Glutamatergic neuron (in vitro differentiated cells): Measurements from ENCODE around the gene SERPINH1. TPM values are rescaled to one million over a fixed set of nuclear protein-coding genes. Genes with fewer than 3 reads are reported as not detected.

Experiments
- DNase-seq: peaks from one replicate; pipeline ENCODE4 v3.0.0; 2022
- H3K27ac Mint-ChIP-seq: one replicate; pipeline ENCODE4 v1.8.0; 2020; ENCODE audit warnings: mild to moderate bottlenecking, mixed read lengths, inconsistent platforms; ENCODE audit not compliant: unreplicated experiment
- H3K27me3 Mint-ChIP-seq: one replicate; pipeline ENCODE4 v1.8.0; 2020; ENCODE audit warnings: mild to moderate bottlenecking, moderate library complexity, mixed read lengths, inconsistent platforms; ENCODE audit not compliant: unreplicated experiment
- H3K36me3 Mint-ChIP-seq: one replicate; pipeline ENCODE4 v1.8.0; 2020; ENCODE audit warnings: mild to moderate bottlenecking, mixed read lengths, inconsistent platforms; ENCODE audit not compliant: unreplicated experiment
- H3K4me1 Mint-ChIP-seq: one replicate; pipeline ENCODE4 v1.8.0; 2020; ENCODE audit warnings: mild to moderate bottlenecking, low read depth, mixed read lengths, inconsistent platforms; ENCODE audit not compliant: unreplicated experiment
- H3K4me3 Mint-ChIP-seq: one replicate; pipeline ENCODE4 v1.8.0; 2020; ENCODE audit warnings: mild to moderate bottlenecking, mixed read lengths, inconsistent platforms; ENCODE audit not compliant: unreplicated experiment
- H3K9me3 Mint-ChIP-seq: one replicate; pipeline ENCODE4 v1.8.0; 2020; ENCODE audit warnings: mild to moderate bottlenecking, moderate library complexity, mixed read lengths, inconsistent platforms; ENCODE audit not compliant: unreplicated experiment
- total RNA-seq: library from RNA; stranded (reverse); fragmentation: NEBNext Ultra II Directional; extraction: Animal tissue kit (Norgen Biotek cat#: 25700); gene quantifications from one replicate; pipeline ENCODE4 v1.2.1, GENCODE V29; 2021; ENCODE audit not compliant: unreplicated experiment
- TF ChIP-seq, protein P1 (sequence below): fragments of 200-600 bp; sonication (generic); IDR thresholded peaks from one replicate; pipeline ENCODE4 v1.5.0; 2021; ENCODE audit not compliant: partially characterized antibody, unreplicated experiment

Gene SERPINH1
- total RNA-seq, 1 donor from 2014 or later = 35.0 TPM

DNA sequence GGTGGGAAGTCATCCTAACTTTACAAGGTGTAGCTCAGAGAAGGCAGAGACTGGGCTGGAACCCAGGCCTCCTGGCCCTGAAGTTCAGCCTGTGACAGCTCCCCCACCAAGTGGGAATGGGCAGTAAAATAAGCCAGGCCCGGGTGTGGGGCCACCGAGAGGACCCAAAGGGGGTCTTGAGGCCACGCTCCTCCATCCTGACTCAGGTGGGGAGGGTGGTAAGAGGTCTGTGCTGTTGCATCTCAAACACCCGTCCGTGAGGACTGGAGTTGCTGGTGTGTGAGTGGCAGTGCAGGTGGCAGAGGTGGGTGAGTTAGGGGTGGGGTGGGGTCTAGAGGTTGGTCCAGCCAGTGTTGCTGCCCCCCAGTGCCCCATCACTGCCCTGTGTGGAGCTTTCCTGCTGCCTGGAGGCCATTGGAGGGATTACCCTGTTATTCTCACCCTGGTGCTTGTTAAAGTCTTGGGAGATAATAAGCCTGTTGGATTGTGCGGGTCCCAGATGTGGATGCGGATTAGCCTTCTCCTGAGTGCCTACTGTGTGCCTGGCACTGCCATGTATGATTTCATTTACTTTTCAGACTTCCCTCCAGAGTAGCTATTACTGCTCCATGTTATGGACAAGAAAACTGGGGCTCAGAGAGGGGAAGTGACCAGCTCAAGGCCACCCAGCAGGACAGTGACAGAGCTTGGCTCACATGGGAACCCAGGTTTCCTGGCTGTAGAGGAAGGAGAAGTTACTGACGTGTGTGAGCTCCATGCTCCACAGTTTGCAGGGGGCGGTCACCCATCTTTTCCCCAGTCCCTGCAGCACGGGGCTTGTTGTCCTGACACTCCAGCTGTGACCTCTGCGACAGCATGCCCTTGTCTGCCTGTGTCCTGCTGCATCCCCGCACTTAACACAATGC is 12.9 kb downstream of the SERPINH1 start:
- H3K9me3 Mint-ChIP-seq = no peaks in the 10 kb centered on the region
- no peak overlapping the region for H3K4me3 Mint-ChIP-seq
- H3K27ac Mint-ChIP-seq = no peak overlapping the region
- DNase-seq = no peak
- H3K4me1 Mint-ChIP-seq = peaks cover 6% of the 10 kb centered on the region
- H3K27me3 Mint-ChIP-seq = peaks cover 2% of the 10 kb centered on the region
- TF ChIP-seq, protein P1, sequence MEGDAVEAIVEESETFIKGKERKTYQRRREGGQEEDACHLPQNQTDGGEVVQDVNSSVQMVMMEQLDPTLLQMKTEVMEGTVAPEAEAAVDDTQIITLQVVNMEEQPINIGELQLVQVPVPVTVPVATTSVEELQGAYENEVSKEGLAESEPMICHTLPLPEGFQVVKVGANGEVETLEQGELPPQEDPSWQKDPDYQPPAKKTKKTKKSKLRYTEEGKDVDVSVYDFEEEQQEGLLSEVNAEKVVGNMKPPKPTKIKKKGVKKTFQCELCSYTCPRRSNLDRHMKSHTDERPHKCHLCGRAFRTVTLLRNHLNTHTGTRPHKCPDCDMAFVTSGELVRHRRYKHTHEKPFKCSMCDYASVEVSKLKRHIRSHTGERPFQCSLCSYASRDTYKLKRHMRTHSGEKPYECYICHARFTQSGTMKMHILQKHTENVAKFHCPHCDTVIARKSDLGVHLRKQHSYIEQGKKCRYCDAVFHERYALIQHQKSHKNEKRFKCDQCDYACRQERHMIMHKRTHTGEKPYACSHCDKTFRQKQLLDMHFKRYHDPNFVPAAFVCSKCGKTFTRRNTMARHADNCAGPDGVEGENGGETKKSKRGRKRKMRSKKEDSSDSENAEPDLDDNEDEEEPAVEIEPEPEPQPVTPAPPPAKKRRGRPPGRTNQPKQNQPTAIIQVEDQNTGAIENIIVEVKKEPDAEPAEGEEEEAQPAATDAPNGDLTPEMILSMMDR = no peak
- no peaks in the 10 kb centered on the region for H3K36me3 Mint-ChIP-seq

DNA sequence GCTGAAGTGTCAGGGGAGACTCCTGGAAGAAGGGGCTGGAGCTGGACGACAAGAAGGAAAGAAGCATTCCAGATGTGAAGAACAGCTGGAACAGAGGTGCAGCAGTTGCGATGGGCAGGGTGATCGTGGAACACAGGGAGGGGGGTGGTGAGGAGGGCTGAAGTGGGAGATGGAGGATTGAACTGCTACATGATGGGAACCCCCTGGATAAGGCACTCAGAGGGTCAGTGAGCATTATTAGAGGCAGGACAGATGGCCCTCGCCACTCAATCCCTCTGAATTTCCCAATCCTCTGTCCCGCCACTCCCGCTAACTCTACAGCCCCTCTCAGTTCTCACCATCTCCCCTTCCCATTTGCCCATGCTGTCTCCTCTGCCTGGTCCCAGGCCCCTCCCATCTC is 14.0 kb downstream of the SERPINH1 start:
- DNase-seq = no peak
- H3K27me3 Mint-ChIP-seq = peaks cover 2% of the 10 kb centered on the region
- H3K27ac Mint-ChIP-seq = no peak overlapping the region
- TF ChIP-seq, protein P1 = no peak
- H3K36me3 Mint-ChIP-seq = no peaks in the 10 kb centered on the region
- H3K4me3 Mint-ChIP-seq = no peak overlapping the region
- no peaks in the 10 kb centered on the region for H3K9me3 Mint-ChIP-seq
- peaks cover 6% of the 10 kb centered on the region for H3K4me1 Mint-ChIP-seq

DNA sequence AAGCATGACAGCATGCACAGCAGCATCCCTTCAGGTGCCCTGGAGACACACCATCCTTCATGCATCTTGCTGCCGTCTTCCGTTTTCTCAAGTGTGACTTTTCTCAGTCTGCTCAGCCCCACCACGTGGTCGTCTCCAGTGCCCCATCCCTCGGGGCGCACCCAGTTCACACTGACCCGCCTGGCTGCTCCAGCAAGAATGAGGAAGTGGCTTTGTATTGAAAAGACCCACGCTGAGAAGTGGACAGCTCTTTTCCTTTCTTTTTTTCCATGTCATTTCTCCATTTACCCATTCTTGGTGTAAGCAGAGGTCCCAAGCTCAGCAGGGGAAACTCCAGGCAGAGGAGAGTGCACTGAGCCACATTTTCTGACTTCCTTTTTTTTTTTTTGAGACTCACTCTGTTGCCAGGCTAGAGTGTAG is 14.5 kb downstream of the SERPINH1 start:
- Mint-ChIP-seq H3K27ac (peak overlapping the region; percentile 52), H3K36me3 (peaks cover 2% of the 10 kb centered on the region), H3K27me3 (peaks cover 4% of the 10 kb centered on the region), H3K9me3 (no peaks in the 10 kb centered on the region), H3K4me3 (no peak overlapping the region), H3K4me1 (peaks cover 6% of the 10 kb centered on the region)
- DNase-seq = no peak
- TF ChIP-seq, protein P1 = no peak

DNA sequence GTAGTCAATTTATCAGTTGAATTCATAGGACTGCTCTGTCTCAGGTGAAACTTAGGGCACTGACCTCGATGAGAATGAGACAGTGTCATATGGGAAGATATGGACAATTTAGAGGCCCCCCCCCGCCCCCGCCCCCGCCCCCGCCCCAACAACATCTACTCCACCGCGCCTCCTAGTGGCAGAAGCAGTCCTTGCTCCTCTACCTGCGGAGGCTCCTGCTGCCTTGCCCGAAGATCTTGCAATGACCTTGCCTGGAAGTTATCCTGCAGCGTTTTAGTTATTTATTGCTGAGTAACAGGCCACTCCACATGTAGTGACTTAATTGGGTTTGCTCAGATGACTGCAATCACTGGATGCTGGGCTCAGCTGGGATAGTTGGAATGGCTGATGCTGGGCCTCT is 15.2 kb downstream of the SERPINH1 start:
- no peak overlapping the region for H3K27ac Mint-ChIP-seq

More for the DNA sequence above, 15.2 kb downstream of the SERPINH1 start:
- no peaks in the 10 kb centered on the region for H3K9me3 Mint-ChIP-seq
- no peak overlapping the region for H3K4me3 Mint-ChIP-seq
- TF ChIP-seq, protein P1 = peak; percentile 68
- H3K36me3 Mint-ChIP-seq = peaks cover 5% of the 10 kb centered on the region
- peaks cover 8% of the 10 kb centered on the region for H3K27me3 Mint-ChIP-seq
- peaks cover 6% of the 10 kb centered on the region for H3K4me1 Mint-ChIP-seq
- peak; percentile 69 for DNase-seq
